Eye (tissue), 1 donor: Measurements from ENCODE around the gene WDR87.

ENCODE experiments used
- DNase-seq: peaks from one replicate; pipeline ENCODE4 v3.0.0-alpha.2; 2015

WDR87 gene

GRCh38 chr19:37905946-37906868, at the start of gene WDR87:
WDR87 (minus strand) TSS chr19:37906594; CDS start chr19:37898239, 8,355 bp downstream.
- DNase-seq = peak; percentile 96

GRCh38 chr19:37955986-37956385, 49.6 kb upstream of the WDR87 start:
- DNase-seq = no peak

- DNase-seq = peak; percentile 53
Observed at GRCh38 chr19:37954421-37954874, 48.1 kb upstream of the WDR87 start.

- no peak for DNase-seq
Observed at GRCh38 chr19:37953918-37954303, 47.5 kb upstream of the WDR87 start.

GRCh38 chr19:37953171-37953917, 47.0 kb upstream of the WDR87 start:
- DNase-seq = peak; percentile 59

- DNase-seq = no peak
Observed at GRCh38 chr19:37951816-37952210, 45.4 kb upstream of the WDR87 start.

- no peak for DNase-seq
Observed at GRCh38 chr19:37950471-37951175, 44.2 kb upstream of the WDR87 start.

- no peak for DNase-seq
Observed at GRCh38 chr19:37948362-37948761, 42.0 kb upstream of the WDR87 start.

GRCh38 chr19:37947778-37948177, 41.4 kb upstream of the WDR87 start:
- DNase-seq = no peak

- no peak for DNase-seq
Observed at GRCh38 chr19:37946132-37946531, 39.7 kb upstream of the WDR87 start.

GRCh38 chr19:37943480-37943879, 37.1 kb upstream of the WDR87 start:
- DNase-seq = no peak

GRCh38 chr19:37942516-37942902, 36.1 kb upstream of the WDR87 start:
- no peak for DNase-seq

GRCh38 chr19:37941782-37942515, 35.6 kb upstream of the WDR87 start:
- DNase-seq = peak; percentile 73

GRCh38 chr19:37938353-37938752, 32.0 kb upstream of the WDR87 start:
- no peak for DNase-seq

GRCh38 chr19:37936886-37937285, 30.5 kb upstream of the WDR87 start:
- DNase-seq = no peak

- DNase-seq = no peak
Observed at GRCh38 chr19:37936166-37936565, 29.8 kb upstream of the WDR87 start.

GRCh38 chr19:37935341-37935740, 28.9 kb upstream of the WDR87 start:
- no peak for DNase-seq

- peak; percentile 85 for DNase-seq
Observed at GRCh38 chr19:37933937-37934358, 27.6 kb upstream of the WDR87 start.

GRCh38 chr19:37932985-37933936, 26.9 kb upstream of the WDR87 start:
- peak; percentile 51 for DNase-seq

GRCh38 chr19:37931881-37932655, 25.7 kb upstream of the WDR87 start:
- DNase-seq = peak; percentile 82
